ENCODE results near the gene ENOPH1.
"Not testable (repeated sequence)": the region's sequence is repeated elsewhere in the genome, so short reads cannot be mapped to it uniquely, and the experiment has no call there.

ENOPH1 gene

GRCh38 chr4:82473621-82474164, 43.3 kb downstream of the ENOPH1 start:
- Histone ChIP-seq H3K4ac (ENCODE audit: low read depth in 1 of 2, low read length in 2 of 2) (no peak overlapping the region), H3K4me3 (ENCODE audit: insufficient read depth in 1 of 2, low read depth in 1 of 2, low read length in 2 of 2) (no peak overlapping the region), H2BK15ac (ENCODE audit: low read depth, poor library complexity, severe bottlenecking) (no peak overlapping the region), H3K9ac (ENCODE audit: low read length) (no peak overlapping the region), H4K91ac (ENCODE audit: low read length) (no peak overlapping the region), H3K79me1 (replicated peaks; ENCODE audit: low read length, poor library complexity, severe bottlenecking) (no peaks in the 10 kb centered on the region), H3K4me1 (ENCODE audit: control insufficient read depth, insufficient read depth, low read depth, low read length) (no peaks in the 10 kb centered on the region), H3K27me3 (ENCODE audit: control insufficient read depth in 1 of 2, insufficient read depth in 1 of 2, low read length in 2 of 2) (no peaks in the 10 kb centered on the region), H2AK5ac (ENCODE audit: low read length, severe bottlenecking) (no peak overlapping the region), H4K8ac (ENCODE audit: low read length) (no peak overlapping the region), H3K4me2 (ENCODE audit: low read length, poor library complexity, severe bottlenecking) (no peak overlapping the region), H2BK120ac (ENCODE audit: low read depth, low read length) (no peak overlapping the region), H2BK5ac (ENCODE audit: low read depth, low read length, poor library complexity, severe bottlenecking) (no peak overlapping the region), H3K36me3 (ENCODE audit: control insufficient read depth in 1 of 2, insufficient read depth in 2 of 2, low read depth in 1 of 2, low read length in 2 of 2) (no peaks in the 10 kb centered on the region), H3K23ac (ENCODE audit: low read length in 2 of 2) (no peak overlapping the region), H3K14ac (ENCODE audit: low read length in 2 of 2) (no peak overlapping the region), H2BK12ac (ENCODE audit: low read length in 2 of 2) (no peak overlapping the region), H3K9me3 (ENCODE audit: control insufficient read depth, low read length) (no peaks in the 10 kb centered on the region), H3K27ac (ENCODE audit: low read length, poor library complexity, severe bottlenecking) (no peak overlapping the region), H2AFZ (ENCODE audit: low read depth, low read length) (no peak overlapping the region), H3K18ac (ENCODE audit: low read depth in 1 of 2, low read length in 2 of 2) (no peak overlapping the region)
- no peak for DNase-seq
- 97% methylated on average over 15 of the region's 15 CpGs for WGBS

DNA sequence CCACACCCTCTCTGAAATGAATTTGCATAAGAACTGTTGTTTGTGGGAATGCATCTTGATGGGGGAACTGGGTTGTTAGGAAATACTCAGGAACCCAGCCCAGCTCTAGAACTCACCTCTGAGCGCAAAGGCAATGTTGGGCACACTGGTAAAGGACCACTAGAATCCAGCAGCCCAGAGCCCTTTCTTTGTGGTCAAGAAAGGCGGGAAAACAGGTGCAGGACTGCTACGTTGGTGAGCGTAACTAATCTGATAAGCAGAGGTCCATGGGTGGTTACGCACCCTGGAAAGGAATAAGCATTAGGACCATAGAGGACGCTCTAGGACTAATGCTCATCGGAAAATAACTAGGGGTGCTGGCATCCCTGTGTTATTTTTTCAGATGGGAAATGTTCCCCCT, 45.5 kb downstream of the ENOPH1 start:
- H4K8ac ChIP-seq (ENCODE audit: low read length); H3K27ac ChIP-seq (ENCODE audit: low read length, poor library complexity, severe bottlenecking); H3K23ac ChIP-seq (ENCODE audit: low read length in 2 of 2); H2AK5ac ChIP-seq (ENCODE audit: low read length, severe bottlenecking); H4K91ac ChIP-seq (ENCODE audit: low read length); H3K4ac ChIP-seq (ENCODE audit: low read depth in 1 of 2, low read length in 2 of 2); H3K14ac ChIP-seq (ENCODE audit: low read length in 2 of 2); H2BK12ac ChIP-seq (ENCODE audit: low read length in 2 of 2); H3K27me3 ChIP-seq (ENCODE audit: control insufficient read depth in 1 of 2, insufficient read depth in 1 of 2, low read length in 2 of 2); H3K4me2 ChIP-seq (ENCODE audit: low read length, poor library complexity, severe bottlenecking); H3K36me3 ChIP-seq (ENCODE audit: control insufficient read depth in 1 of 2, insufficient read depth in 2 of 2, low read depth in 1 of 2, low read length in 2 of 2); H2BK120ac ChIP-seq (ENCODE audit: low read depth, low read length); H3K4me1 ChIP-seq (ENCODE audit: control insufficient read depth, insufficient read depth, low read depth, low read length); DNase-seq; H2AFZ ChIP-seq (ENCODE audit: low read depth, low read length); H2BK15ac ChIP-seq (ENCODE audit: low read depth, poor library complexity, severe bottlenecking); H3K79me1 ChIP-seq (replicated peaks; ENCODE audit: low read length, poor library complexity, severe bottlenecking); H3K18ac ChIP-seq (ENCODE audit: low read depth in 1 of 2, low read length in 2 of 2); H3K9me3 ChIP-seq (ENCODE audit: control insufficient read depth, low read length); H3K9ac ChIP-seq (ENCODE audit: low read length); H2BK5ac ChIP-seq (ENCODE audit: low read depth, low read length, poor library complexity, severe bottlenecking); H3K4me3 ChIP-seq (ENCODE audit: insufficient read depth in 1 of 2, low read depth in 1 of 2, low read length in 2 of 2): not testable (repeated sequence)
- 92% methylated on average over 7 of the region's 7 CpGs for WGBS

GRCh38 chr4:82477469-82477868, 47.1 kb downstream of the ENOPH1 start:
- H4K91ac ChIP-seq (ENCODE audit: low read length); H3K79me1 ChIP-seq (replicated peaks; ENCODE audit: low read length, poor library complexity, severe bottlenecking); DNase-seq; H4K8ac ChIP-seq (ENCODE audit: low read length); H2AFZ ChIP-seq (ENCODE audit: low read depth, low read length); H3K4ac ChIP-seq (ENCODE audit: low read depth in 1 of 2, low read length in 2 of 2); H2AK5ac ChIP-seq (ENCODE audit: low read length, severe bottlenecking); H3K27me3 ChIP-seq (ENCODE audit: control insufficient read depth in 1 of 2, insufficient read depth in 1 of 2, low read length in 2 of 2); H3K18ac ChIP-seq (ENCODE audit: low read depth in 1 of 2, low read length in 2 of 2); H3K4me3 ChIP-seq (ENCODE audit: insufficient read depth in 1 of 2, low read depth in 1 of 2, low read length in 2 of 2); H3K23ac ChIP-seq (ENCODE audit: low read length in 2 of 2); H3K14ac ChIP-seq (ENCODE audit: low read length in 2 of 2); H3K27ac ChIP-seq (ENCODE audit: low read length, poor library complexity, severe bottlenecking); H2BK120ac ChIP-seq (ENCODE audit: low read depth, low read length); H2BK15ac ChIP-seq (ENCODE audit: low read depth, poor library complexity, severe bottlenecking); H3K9me3 ChIP-seq (ENCODE audit: control insufficient read depth, low read length); H3K4me1 ChIP-seq (ENCODE audit: control insufficient read depth, insufficient read depth, low read depth, low read length); H2BK12ac ChIP-seq (ENCODE audit: low read length in 2 of 2); H3K9ac ChIP-seq (ENCODE audit: low read length); H3K4me2 ChIP-seq (ENCODE audit: low read length, poor library complexity, severe bottlenecking); H2BK5ac ChIP-seq (ENCODE audit: low read depth, low read length, poor library complexity, severe bottlenecking); H3K36me3 ChIP-seq (ENCODE audit: control insufficient read depth in 1 of 2, insufficient read depth in 2 of 2, low read depth in 1 of 2, low read length in 2 of 2): not testable (repeated sequence)
- 93% methylated on average over 9 of the region's 9 CpGs for WGBS

DNA sequence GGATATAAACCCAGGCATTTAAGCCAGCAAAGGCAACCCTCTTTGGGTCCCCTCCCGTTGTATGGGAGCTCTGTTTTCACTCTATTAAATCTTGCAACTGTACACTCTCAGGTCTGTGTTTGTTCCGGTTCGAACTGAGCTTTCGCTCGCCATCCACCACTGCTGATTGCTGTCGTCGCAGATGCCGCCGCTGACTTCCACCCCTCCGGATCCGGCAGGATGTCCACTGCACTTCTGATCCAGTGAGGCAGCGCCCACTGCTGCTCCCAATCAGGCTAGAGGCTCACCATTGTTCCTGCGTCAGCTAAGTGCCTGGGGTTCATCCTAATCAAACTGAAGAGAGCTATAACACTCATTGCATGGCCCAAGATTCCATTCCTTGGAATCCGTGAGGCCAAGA, 49.2 kb downstream of the ENOPH1 start:
- Histone ChIP-seq H3K9me3 (ENCODE audit: control insufficient read depth, low read length) (no peaks in the 10 kb centered on the region), H3K36me3 (ENCODE audit: control insufficient read depth in 1 of 2, insufficient read depth in 2 of 2, low read depth in 1 of 2, low read length in 2 of 2) (peaks cover 0 to 8% of the 10 kb centered on the region in 2 experiments), H3K4me2 (ENCODE audit: low read length, poor library complexity, severe bottlenecking) (no peak overlapping the region), H3K23ac (ENCODE audit: low read length in 2 of 2) (no peak overlapping the region), H2BK5ac (ENCODE audit: low read depth, low read length, poor library complexity, severe bottlenecking) (no peak overlapping the region), H3K27me3 (ENCODE audit: control insufficient read depth in 1 of 2, insufficient read depth in 1 of 2, low read length in 2 of 2) (no peaks in the 10 kb centered on the region), H2BK12ac (ENCODE audit: low read length in 2 of 2) (no peak overlapping the region), H2BK15ac (ENCODE audit: low read depth, poor library complexity, severe bottlenecking) (no peak overlapping the region), H3K14ac (ENCODE audit: low read length in 2 of 2) (no peak overlapping the region), H4K91ac (ENCODE audit: low read length) (no peak overlapping the region), H3K18ac (ENCODE audit: low read depth in 1 of 2, low read length in 2 of 2) (no peak overlapping the region), H2AK5ac (ENCODE audit: low read length, severe bottlenecking) (no peak overlapping the region), H3K4me3 (ENCODE audit: insufficient read depth in 1 of 2, low read depth in 1 of 2, low read length in 2 of 2) (no peak overlapping the region), H3K4me1 (ENCODE audit: control insufficient read depth, insufficient read depth, low read depth, low read length) (no peaks in the 10 kb centered on the region), H3K27ac (ENCODE audit: low read length, poor library complexity, severe bottlenecking) (no peak overlapping the region), H3K79me1 (replicated peaks; ENCODE audit: low read length, poor library complexity, severe bottlenecking) (no peaks in the 10 kb centered on the region), H4K8ac (ENCODE audit: low read length) (no peak overlapping the region), H3K9ac (ENCODE audit: low read length) (no peak overlapping the region), H2BK120ac (ENCODE audit: low read depth, low read length) (no peak overlapping the region), H3K4ac (ENCODE audit: low read depth in 1 of 2, low read length in 2 of 2) (no peak overlapping the region), H2AFZ (ENCODE audit: low read depth, low read length) (no peak overlapping the region)
- 94% methylated on average over 14 of the region's 14 CpGs for WGBS
- no peak for DNase-seq

All from mesenchymal stem cell (in vitro differentiated cells and primary cell).